Measurements from ENCODE around the gene OR51A2. TPM values are rescaled to one million over a fixed set of nuclear protein-coding genes. Genes with fewer than 3 reads are reported as not detected.

OR51A2 gene
- total and polyA plus RNA-seq, 2 of the 8 experiments (the other 6 are each of a cell fraction or from before 2014, with no cell fraction given): not detected

DNA sequence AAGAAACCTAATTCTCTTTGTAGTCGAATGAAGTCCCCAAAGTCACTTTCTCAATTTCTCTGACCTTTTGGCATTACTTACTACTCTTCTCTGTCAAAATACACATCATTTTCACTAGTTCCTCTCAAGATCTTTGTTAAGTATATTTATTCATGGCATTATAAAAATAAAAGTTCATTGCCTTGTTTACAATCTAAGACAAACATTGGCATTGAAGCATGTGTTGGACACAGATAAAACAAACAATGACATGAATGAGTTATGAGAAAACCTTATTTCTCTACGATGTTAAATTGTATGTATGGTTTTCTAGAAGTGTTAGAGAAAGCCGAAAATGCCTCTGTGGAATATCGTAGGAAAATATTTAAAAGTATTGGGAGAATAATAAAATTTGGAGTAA lies 22.8 kb downstream of the OR51A2 start:
- DNase-seq (ENCODE audit: low read depth in 1 of 2, low spot score in 2 of 2) (no peak), FAIRE-seq (no peak)
- Histone ChIP-seq H2AK5ac (ENCODE audit: low read depth, low read length) (no peak overlapping the region), H3K18ac (ENCODE audit: extremely low read depth, low read length) (no peak overlapping the region), H3K56ac (replicated peaks; ENCODE audit: insufficient read length, low read depth, low read length) (no peak overlapping the region), H3K23me2 (ENCODE audit: low read depth, low read length) (no peaks in the 10 kb centered on the region), H2AFZ (ENCODE audit: low read length) (no peak overlapping the region), H3K27ac (ENCODE audit: low read depth, low read length) (no peak overlapping the region), H3K79me2 (ENCODE audit: control insufficient read depth in 1 of 2, insufficient read depth in 2 of 2, low read length in 2 of 2) (no peaks in the 10 kb centered on the region), H4K20me1 (replicated peaks in 1 of 2; ENCODE audit: control insufficient read depth in 1 of 2, insufficient read depth in 2 of 2, low read length in 2 of 2) (no peaks in the 10 kb centered on the region), H3K36me3 (ENCODE audit: control insufficient read depth in 2 of 4, insufficient read depth in 4 of 4, low read length in 3 of 4) (no peaks in the 10 kb centered on the region), H3K9me3 (ENCODE audit: insufficient read depth in 2 of 2, low read depth in 1 of 2, low read length in 1 of 2) (no peaks in the 10 kb centered on the region), H3K4me2 (ENCODE audit: insufficient read depth in 1 of 2, low read depth in 2 of 2, low read length in 2 of 2) (no peak overlapping the region), H3K79me1 (ENCODE audit: low read depth, low read length) (no peaks in the 10 kb centered on the region), H4K5ac (ENCODE audit: insufficient read length, low read depth, low read length) (no peak overlapping the region), H2BK20ac (ENCODE audit: low read length) (no peak overlapping the region), H2BK12ac (ENCODE audit: low read depth, low read length) (no peak overlapping the region), H2BK15ac (ENCODE audit: low read length) (no peak overlapping the region), H2BK5ac (ENCODE audit: low read depth, low read length) (no peak overlapping the region), H3K4ac (replicated peaks; ENCODE audit: insufficient read length, low read depth, low read length) (no peak overlapping the region), H3K4me3 (ENCODE audit: extremely low read depth in 1 of 4, insufficient read depth in 2 of 4, low read depth in 3 of 4, low read length in 4 of 4) (no peak overlapping the region), H4K8ac (ENCODE audit: extremely low read depth, insufficient read depth, low read length) (no peak overlapping the region), H3K9ac (replicated peaks in 1 of 4; ENCODE audit: extremely low read depth in 1 of 4, low read depth in 3 of 4, low read length in 3 of 4) (no peak overlapping the region), H4K91ac (replicated peaks; ENCODE audit: insufficient read length, low read length) (no peak overlapping the region), H2BK120ac (replicated peaks; ENCODE audit: low read depth, low read length) (no peak overlapping the region), H3K23ac (ENCODE audit: insufficient read length) (no peak overlapping the region), H3K14ac (ENCODE audit: insufficient read length) (no peak overlapping the region), H3K4me1 (replicated peaks in 1 of 4; ENCODE audit: control insufficient read depth in 3 of 4, insufficient read depth in 4 of 4, low read length in 3 of 4) (no peaks in the 10 kb centered on the region), H3K27me3 (replicated peaks in 1 of 4; ENCODE audit: control insufficient read depth in 3 of 4, extremely low read depth in 1 of 4, insufficient read depth in 3 of 4, low read length in 3 of 4) (peaks cover 0 to 1% (median 0%) of the 10 kb centered on the region in 4 experiments; a peak in 1 of 7 replicates)
- 92 to 100% methylated on average over 2 to 4 of the region's 4 CpGs for WGBS, 2 experiments (ENCODE audit: extremely low coverage in 1 of 2, insufficient coverage in 1 of 2, insufficient read length in 1 of 2, insufficient replicate concordance in 2 of 2, low coverage in 1 of 2, low lambda C conversion rate in 2 of 2, missing lambda C conversion rate in 1 of 2)
- TF ChIP-seq ASH2L (IDR thresholded peaks at IDR 0.05; ENCODE audit: low read length): no peak
- TF ChIP-seq BACH1 (IDR thresholded peaks at IDR 0.05; ENCODE audit: low read length): no peak
- TF ChIP-seq POLR2AphosphoS5 (IDR thresholded peaks at IDR 0.05; ENCODE audit: low read depth, low read length): no peak
- TF ChIP-seq SIX5 (IDR thresholded peaks at IDR 0.05; ENCODE audit: low read depth, low read length): no peak
- no peak for TF ChIP-seq CTBP2 (IDR thresholded peaks at IDR 0.05; ENCODE audit: borderline replicate concordance, insufficient read depth, insufficient read length, low read length)
- no peak for TF ChIP-seq RFX5 (IDR thresholded peaks at IDR 0.05; ENCODE audit: borderline replicate concordance, low read depth, low read length)
- POLR2A ChIA-PET (ENCODE audit: partially characterized antibody): no interaction called here
- CTCF ChIA-PET (ENCODE audit: partially characterized antibody): interaction anchor here (1.1 kb wide), 2 partner anchors 8 to 297 kb away, joined by 3 read pairs; no protein-coding TSS in a partner anchor
